Measurements from ENCODE around the gene HCK.

DNA sequence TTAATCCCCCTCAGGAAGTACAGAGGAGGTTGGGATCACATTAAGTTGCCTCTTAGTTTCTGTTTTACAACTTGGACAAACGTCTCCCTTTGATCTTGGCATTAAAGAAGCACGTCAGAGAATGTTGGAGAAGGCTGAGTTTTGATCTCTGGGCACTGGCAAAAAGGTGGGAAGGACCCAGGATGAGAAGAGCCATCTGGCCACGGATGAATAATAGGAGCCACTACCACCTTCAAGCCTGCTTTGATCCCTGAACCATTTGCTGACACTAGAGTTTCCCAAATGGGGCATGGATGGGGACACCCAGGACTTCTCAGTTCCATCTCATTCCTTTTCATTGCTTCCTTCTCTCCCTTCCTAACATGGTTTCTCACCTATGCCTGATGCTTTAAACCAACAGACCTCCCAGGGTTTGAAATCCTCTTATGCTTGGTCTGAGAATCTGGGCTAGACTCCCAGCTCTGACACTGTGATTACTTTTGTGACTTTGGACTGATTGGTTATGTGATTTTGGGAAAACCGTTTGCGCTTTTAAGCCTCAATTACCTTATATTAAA, 63.2 kb downstream of the HCK start:
- no peak for TF ChIP-seq EZH2phosphoT487 (conservative IDR thresholded peaks at IDR 0.05; ENCODE audit: low read length)
- TF ChIP-seq, protein P1, sequence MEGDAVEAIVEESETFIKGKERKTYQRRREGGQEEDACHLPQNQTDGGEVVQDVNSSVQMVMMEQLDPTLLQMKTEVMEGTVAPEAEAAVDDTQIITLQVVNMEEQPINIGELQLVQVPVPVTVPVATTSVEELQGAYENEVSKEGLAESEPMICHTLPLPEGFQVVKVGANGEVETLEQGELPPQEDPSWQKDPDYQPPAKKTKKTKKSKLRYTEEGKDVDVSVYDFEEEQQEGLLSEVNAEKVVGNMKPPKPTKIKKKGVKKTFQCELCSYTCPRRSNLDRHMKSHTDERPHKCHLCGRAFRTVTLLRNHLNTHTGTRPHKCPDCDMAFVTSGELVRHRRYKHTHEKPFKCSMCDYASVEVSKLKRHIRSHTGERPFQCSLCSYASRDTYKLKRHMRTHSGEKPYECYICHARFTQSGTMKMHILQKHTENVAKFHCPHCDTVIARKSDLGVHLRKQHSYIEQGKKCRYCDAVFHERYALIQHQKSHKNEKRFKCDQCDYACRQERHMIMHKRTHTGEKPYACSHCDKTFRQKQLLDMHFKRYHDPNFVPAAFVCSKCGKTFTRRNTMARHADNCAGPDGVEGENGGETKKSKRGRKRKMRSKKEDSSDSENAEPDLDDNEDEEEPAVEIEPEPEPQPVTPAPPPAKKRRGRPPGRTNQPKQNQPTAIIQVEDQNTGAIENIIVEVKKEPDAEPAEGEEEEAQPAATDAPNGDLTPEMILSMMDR (IDR thresholded peaks at IDR 0.05; ENCODE audit: insufficient read depth, low read length, poor library complexity, severe bottlenecking) = no peak
